ENCODE measurements around the gene IL4. TPM values are rescaled to one million over a fixed set of nuclear protein-coding genes. Genes with fewer than 3 reads are reported as not detected.

The IL4 gene
- total and polyA plus RNA-seq, 9 of the 15 experiments (the other 6 are each of a cell fraction or from before 2014, with no cell fraction given), result 0.22 to 0.62 TPM; not detected in 7

DNA sequence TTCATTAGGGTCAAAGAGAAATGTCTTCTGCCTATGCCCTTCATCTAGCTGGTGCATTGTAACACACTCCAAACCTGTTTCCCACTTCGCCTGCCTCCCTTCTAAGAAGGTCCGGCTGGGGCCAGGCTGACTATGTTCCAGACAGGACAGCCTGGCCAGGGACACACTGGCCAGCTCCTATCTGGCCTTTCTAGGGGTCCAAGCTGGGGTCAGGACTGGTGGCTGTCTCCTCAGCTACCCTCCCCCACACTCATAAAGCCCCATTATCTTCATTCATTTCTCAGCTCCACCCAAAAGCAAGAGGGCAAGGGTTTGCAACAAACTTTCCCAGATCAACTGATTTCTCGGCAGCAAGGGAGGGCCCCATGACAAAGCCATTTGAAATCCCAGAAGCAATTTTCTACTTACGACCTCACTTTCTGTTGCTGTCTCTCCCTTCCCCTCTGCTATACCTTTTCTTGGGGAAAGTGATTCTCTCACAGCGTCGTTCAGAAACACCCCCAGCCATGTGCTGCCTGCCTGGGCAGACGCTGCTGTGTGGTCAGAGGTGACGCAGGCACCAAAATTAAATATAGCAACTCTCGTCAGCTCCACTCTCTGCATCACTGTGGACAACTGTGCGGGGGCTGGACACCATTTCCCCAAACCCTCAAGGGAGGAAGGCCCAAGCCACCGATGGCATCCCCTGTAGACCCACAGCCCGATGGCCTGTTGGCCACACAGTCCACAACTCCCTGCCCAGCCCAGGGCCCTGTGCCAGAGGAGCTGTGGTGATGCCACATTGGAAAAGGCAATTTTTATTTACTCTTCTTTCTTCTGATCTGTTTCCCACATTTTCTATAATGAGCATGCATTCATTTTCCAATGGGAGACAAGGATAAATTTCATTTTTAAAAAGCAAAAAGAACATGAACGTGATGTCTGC is 9.8 kb upstream of the IL4 start (continued):
- TF ChIP-seq, protein P1, sequence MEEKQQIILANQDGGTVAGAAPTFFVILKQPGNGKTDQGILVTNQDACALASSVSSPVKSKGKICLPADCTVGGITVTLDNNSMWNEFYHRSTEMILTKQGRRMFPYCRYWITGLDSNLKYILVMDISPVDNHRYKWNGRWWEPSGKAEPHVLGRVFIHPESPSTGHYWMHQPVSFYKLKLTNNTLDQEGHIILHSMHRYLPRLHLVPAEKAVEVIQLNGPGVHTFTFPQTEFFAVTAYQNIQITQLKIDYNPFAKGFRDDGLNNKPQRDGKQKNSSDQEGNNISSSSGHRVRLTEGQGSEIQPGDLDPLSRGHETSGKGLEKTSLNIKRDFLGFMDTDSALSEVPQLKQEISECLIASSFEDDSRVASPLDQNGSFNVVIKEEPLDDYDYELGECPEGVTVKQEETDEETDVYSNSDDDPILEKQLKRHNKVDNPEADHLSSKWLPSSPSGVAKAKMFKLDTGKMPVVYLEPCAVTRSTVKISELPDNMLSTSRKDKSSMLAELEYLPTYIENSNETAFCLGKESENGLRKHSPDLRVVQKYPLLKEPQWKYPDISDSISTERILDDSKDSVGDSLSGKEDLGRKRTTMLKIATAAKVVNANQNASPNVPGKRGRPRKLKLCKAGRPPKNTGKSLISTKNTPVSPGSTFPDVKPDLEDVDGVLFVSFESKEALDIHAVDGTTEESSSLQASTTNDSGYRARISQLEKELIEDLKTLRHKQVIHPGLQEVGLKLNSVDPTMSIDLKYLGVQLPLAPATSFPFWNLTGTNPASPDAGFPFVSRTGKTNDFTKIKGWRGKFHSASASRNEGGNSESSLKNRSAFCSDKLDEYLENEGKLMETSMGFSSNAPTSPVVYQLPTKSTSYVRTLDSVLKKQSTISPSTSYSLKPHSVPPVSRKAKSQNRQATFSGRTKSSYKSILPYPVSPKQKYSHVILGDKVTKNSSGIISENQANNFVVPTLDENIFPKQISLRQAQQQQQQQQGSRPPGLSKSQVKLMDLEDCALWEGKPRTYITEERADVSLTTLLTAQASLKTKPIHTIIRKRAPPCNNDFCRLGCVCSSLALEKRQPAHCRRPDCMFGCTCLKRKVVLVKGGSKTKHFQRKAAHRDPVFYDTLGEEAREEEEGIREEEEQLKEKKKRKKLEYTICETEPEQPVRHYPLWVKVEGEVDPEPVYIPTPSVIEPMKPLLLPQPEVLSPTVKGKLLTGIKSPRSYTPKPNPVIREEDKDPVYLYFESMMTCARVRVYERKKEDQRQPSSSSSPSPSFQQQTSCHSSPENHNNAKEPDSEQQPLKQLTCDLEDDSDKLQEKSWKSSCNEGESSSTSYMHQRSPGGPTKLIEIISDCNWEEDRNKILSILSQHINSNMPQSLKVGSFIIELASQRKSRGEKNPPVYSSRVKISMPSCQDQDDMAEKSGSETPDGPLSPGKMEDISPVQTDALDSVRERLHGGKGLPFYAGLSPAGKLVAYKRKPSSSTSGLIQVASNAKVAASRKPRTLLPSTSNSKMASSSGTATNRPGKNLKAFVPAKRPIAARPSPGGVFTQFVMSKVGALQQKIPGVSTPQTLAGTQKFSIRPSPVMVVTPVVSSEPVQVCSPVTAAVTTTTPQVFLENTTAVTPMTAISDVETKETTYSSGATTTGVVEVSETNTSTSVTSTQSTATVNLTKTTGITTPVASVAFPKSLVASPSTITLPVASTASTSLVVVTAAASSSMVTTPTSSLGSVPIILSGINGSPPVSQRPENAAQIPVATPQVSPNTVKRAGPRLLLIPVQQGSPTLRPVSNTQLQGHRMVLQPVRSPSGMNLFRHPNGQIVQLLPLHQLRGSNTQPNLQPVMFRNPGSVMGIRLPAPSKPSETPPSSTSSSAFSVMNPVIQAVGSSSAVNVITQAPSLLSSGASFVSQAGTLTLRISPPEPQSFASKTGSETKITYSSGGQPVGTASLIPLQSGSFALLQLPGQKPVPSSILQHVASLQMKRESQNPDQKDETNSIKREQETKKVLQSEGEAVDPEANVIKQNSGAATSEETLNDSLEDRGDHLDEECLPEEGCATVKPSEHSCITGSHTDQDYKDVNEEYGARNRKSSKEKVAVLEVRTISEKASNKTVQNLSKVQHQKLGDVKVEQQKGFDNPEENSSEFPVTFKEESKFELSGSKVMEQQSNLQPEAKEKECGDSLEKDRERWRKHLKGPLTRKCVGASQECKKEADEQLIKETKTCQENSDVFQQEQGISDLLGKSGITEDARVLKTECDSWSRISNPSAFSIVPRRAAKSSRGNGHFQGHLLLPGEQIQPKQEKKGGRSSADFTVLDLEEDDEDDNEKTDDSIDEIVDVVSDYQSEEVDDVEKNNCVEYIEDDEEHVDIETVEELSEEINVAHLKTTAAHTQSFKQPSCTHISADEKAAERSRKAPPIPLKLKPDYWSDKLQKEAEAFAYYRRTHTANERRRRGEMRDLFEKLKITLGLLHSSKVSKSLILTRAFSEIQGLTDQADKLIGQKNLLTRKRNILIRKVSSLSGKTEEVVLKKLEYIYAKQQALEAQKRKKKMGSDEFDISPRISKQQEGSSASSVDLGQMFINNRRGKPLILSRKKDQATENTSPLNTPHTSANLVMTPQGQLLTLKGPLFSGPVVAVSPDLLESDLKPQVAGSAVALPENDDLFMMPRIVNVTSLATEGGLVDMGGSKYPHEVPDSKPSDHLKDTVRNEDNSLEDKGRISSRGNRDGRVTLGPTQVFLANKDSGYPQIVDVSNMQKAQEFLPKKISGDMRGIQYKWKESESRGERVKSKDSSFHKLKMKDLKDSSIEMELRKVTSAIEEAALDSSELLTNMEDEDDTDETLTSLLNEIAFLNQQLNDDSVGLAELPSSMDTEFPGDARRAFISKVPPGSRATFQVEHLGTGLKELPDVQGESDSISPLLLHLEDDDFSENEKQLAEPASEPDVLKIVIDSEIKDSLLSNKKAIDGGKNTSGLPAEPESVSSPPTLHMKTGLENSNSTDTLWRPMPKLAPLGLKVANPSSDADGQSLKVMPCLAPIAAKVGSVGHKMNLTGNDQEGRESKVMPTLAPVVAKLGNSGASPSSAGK (IDR thresholded peaks at IDR 0.05), result peak; percentile 97
- TF ChIP-seq KAT2B (IDR thresholded peaks at IDR 0.05; ENCODE audit: low read depth, low read length) (no peak), RAD21 (CRISPR knock-in tag; conservative IDR thresholded peaks at IDR 0.05 in 1 of 2, IDR thresholded peaks at IDR 0.05 in 1 of 2) (no peak), ERF (CRISPR knock-in tag; IDR thresholded peaks at IDR 0.05) (no peak), SMARCC2 (IDR thresholded peaks at IDR 0.05; ENCODE audit: low read depth) (no peak), ZNF3 (CRISPR knock-in tag; IDR thresholded peaks at IDR 0.05) (no peak), EZH2 (IDR thresholded peaks at IDR 0.05; ENCODE audit: borderline replicate concordance, low read depth, low read length) (no peak), HLTF (IDR thresholded peaks at IDR 0.05) (no peak), ZNF77 (CRISPR knock-in tag; IDR thresholded peaks at IDR 0.05) (no peak)
- TF ChIP-seq, protein P2, sequence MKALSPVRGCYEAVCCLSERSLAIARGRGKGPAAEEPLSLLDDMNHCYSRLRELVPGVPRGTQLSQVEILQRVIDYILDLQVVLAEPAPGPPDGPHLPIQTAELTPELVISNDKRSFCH (CRISPR knock-in tag; IDR thresholded peaks at IDR 0.05), result no peak
- TF ChIP-seq, protein P2 (tag; IDR thresholded peaks at IDR 0.05), result 0 out of 2 replicates have a peak, but pooled peaks have one; percentile 11
- TF ChIP-seq, protein P3, sequence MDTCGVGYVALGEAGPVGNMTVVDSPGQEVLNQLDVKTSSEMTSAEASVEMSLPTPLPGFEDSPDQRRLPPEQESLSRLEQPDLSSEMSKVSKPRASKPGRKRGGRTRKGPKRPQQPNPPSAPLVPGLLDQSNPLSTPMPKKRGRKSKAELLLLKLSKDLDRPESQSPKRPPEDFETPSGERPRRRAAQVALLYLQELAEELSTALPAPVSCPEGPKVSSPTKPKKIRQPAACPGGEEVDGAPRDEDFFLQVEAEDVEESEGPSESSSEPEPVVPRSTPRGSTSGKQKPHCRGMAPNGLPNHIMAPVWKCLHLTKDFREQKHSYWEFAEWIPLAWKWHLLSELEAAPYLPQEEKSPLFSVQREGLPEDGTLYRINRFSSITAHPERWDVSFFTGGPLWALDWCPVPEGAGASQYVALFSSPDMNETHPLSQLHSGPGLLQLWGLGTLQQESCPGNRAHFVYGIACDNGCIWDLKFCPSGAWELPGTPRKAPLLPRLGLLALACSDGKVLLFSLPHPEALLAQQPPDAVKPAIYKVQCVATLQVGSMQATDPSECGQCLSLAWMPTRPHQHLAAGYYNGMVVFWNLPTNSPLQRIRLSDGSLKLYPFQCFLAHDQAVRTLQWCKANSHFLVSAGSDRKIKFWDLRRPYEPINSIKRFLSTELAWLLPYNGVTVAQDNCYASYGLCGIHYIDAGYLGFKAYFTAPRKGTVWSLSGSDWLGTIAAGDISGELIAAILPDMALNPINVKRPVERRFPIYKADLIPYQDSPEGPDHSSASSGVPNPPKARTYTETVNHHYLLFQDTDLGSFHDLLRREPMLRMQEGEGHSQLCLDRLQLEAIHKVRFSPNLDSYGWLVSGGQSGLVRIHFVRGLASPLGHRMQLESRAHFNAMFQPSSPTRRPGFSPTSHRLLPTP (IDR thresholded peaks at IDR 0.05; ENCODE audit: borderline replicate concordance, extremely low read depth, insufficient read length), result no peak

All from K562 (cell line).